WTC11 (cell line): ENCODE measurements around the gene PRSS48. TPM values are rescaled to one million over a fixed set of nuclear protein-coding genes. Genes with fewer than 3 reads are reported as not detected.
A peak's percentile ranks its signal among the peaks of the same experiment; 100 is the strongest.

Experiments
- ATAC-seq: fragments of 200-7000 bp; cut with Tn5 transposase; 2 replicates; pipeline ENCODE4 v1.10.0; 2021; ENCODE audit warnings: mild to moderate bottlenecking, moderate library complexity
- CTCF ChIA-PET: fragments of 300-600 bp; sonication (Branson Sonifier 250); formaldehyde crosslinking; loops from one replicate; lab custom pipeline; 2021; ENCODE audit warnings: antibody characterized with exemption; lab: Charles Lee
- POLR2A ChIA-PET: fragments of 350-600 bp; sonication (Branson Sonifier 250); formaldehyde crosslinking; loops from one replicate; lab custom pipeline; 2021; ENCODE audit warnings: antibody characterized with exemption; lab: Charles Lee
- DNase-seq: peaks from one replicate; pipeline ENCODE4 v3.0.0; 2021; ENCODE audit warnings: low spot score
- H3K27ac Mint-ChIP-seq: 2 replicates; pipeline ENCODE4 v1.8.0; 2021; ENCODE audit warnings: mixed read lengths
- H3K27me3 Mint-ChIP-seq: 2 replicates; pipeline ENCODE4 v1.8.0; 2021; ENCODE audit warnings: low read depth, mild to moderate bottlenecking, moderate library complexity, mixed read lengths
- H3K36me3 Mint-ChIP-seq: 2 replicates; pipeline ENCODE4 v1.8.0; 2021; ENCODE audit warnings: mixed read lengths
- H3K4me1 Mint-ChIP-seq: 2 replicates; pipeline ENCODE4 v1.8.0; 2022; ENCODE audit warnings: mixed read lengths
- H3K4me3 Mint-ChIP-seq: 2 replicates; pipeline ENCODE4 v1.8.0; 2021; ENCODE audit warnings: mild to moderate bottlenecking, moderate library complexity, mixed read lengths
- H3K9me3 Mint-ChIP-seq: 2 replicates; pipeline ENCODE4 v1.8.0; 2021; ENCODE audit warnings: mixed read lengths
- GABPB1 ChIP-seq: sonication (generic); formaldehyde crosslinking; IDR thresholded peaks from 2 replicates; pipeline ENCODE4 v1.8.1; 2023; ENCODE audit warnings: mild to moderate bottlenecking, missing genetic modification reagents
- GRHL2 ChIP-seq: fragments of 250-450 bp; sonication (Bioruptor Pico); IDR thresholded peaks from 2 replicates; pipeline ENCODE4 v1.8.0; 2022; ENCODE audit warnings: mild to moderate bottlenecking, moderate library complexity; ENCODE audit not compliant: insufficient replicate concordance, severe bottlenecking
- HMGA2 ChIP-seq: fragments of 250-450 bp; sonication (Bioruptor Pico); IDR thresholded peaks from 2 replicates; pipeline ENCODE4 v1.4.0; 2021; ENCODE audit warnings: mild to moderate bottlenecking, moderate library complexity
- KAT7 ChIP-seq: sonication (generic); formaldehyde crosslinking; IDR thresholded peaks from 2 replicates; pipeline ENCODE4 v1.8.1; 2023; ENCODE audit warnings: missing genetic modification reagents, mild to moderate bottlenecking, borderline replicate concordance
- MXD4 ChIP-seq: fragments of 250-450 bp; sonication (Bioruptor Pico); IDR thresholded peaks from 2 replicates; pipeline ENCODE4 v1.8.0; 2021; ENCODE audit warnings: mild to moderate bottlenecking, moderate library complexity, borderline replicate concordance
- MYBL2 ChIP-seq: sonication (generic); formaldehyde crosslinking; IDR thresholded peaks from 2 replicates; pipeline ENCODE4 v1.8.1; 2023; ENCODE audit warnings: mild to moderate bottlenecking, moderate library complexity, missing genetic modification reagents
- NFE2L1 ChIP-seq: sonication (generic); formaldehyde crosslinking; IDR thresholded peaks from 2 replicates; pipeline ENCODE4 v1.8.1; 2023; ENCODE audit warnings: missing genetic modification reagents
- OVOL2 ChIP-seq: fragments of 250-450 bp; sonication (Bioruptor Pico); IDR thresholded peaks from 2 replicates; pipeline ENCODE4 v1.9.0; 2021; ENCODE audit warnings: mild to moderate bottlenecking, borderline replicate concordance
- SMAD3 ChIP-seq: sonication (generic); formaldehyde crosslinking; IDR thresholded peaks from 2 replicates; pipeline ENCODE4 v1.8.0; 2022; ENCODE audit warnings: missing genetic modification reagents, mild to moderate bottlenecking, borderline replicate concordance
- SMAD4 ChIP-seq: sonication (generic); formaldehyde crosslinking; IDR thresholded peaks from 2 replicates; pipeline ENCODE4 v1.8.0; 2022; ENCODE audit warnings: mild to moderate bottlenecking, missing genetic modification reagents
- ZNF396 ChIP-seq: fragments of 250-450 bp; sonication (Bioruptor Pico); IDR thresholded peaks from 2 replicates; pipeline ENCODE4 v1.8.0; 2021; ENCODE audit warnings: mild to moderate bottlenecking, moderate library complexity, borderline replicate concordance
- total RNA-seq: library from RNA; stranded (reverse); gene quantifications from 3 replicates; pipeline ENCODE4 v1.2.3, GENCODE V29; 2021
- TF ChIP-seq, protein P1 (sequence below): sonication (generic); formaldehyde crosslinking; IDR thresholded peaks from 2 replicates; pipeline ENCODE4 v1.8.1; 2023; ENCODE audit warnings: mild to moderate bottlenecking, missing genetic modification reagents, moderate library complexity
- TF ChIP-seq, protein P2 (sequence below): sonication (generic); formaldehyde crosslinking; IDR thresholded peaks from 2 replicates; pipeline ENCODE4 v1.8.1; 2023; ENCODE audit warnings: mild to moderate bottlenecking, missing genetic modification reagents
- TF ChIP-seq, protein P3 (sequence below): fragments of 250-450 bp; sonication (Bioruptor Pico); conservative IDR thresholded peaks from 2 replicates; pipeline ENCODE4 v1.9.0; 2021; ENCODE audit warnings: mild to moderate bottlenecking
- TF ChIP-seq, protein P4 (sequence below): sonication (generic); formaldehyde crosslinking; IDR thresholded peaks from 2 replicates; pipeline ENCODE4 v1.8.1; 2022; ENCODE audit warnings: mild to moderate bottlenecking, missing genetic modification reagents, moderate library complexity, borderline replicate concordance
- TF ChIP-seq, protein P5 (sequence below): fragments of 250-450 bp; sonication (Bioruptor Pico); IDR thresholded peaks from 2 replicates; pipeline ENCODE4 v1.9.0; 2021; ENCODE audit warnings: mild to moderate bottlenecking
- TF ChIP-seq, protein P6 (sequence below): sonication (generic); formaldehyde crosslinking; IDR thresholded peaks from 2 replicates; pipeline ENCODE4 v1.8.1; 2023; ENCODE audit warnings: mild to moderate bottlenecking, missing genetic modification reagents, borderline replicate concordance
- TF ChIP-seq, protein P7 (sequence below): sonication (generic); formaldehyde crosslinking; IDR thresholded peaks from 2 replicates; pipeline ENCODE4 v1.8.1; 2022; ENCODE audit warnings: low read depth, mild to moderate bottlenecking, moderate library complexity, missing genetic modification reagents, borderline replicate concordance
- TF ChIP-seq, protein P8 (sequence below): fragments of 250-450 bp; sonication (Bioruptor Pico); IDR thresholded peaks from 2 replicates; pipeline ENCODE4 v1.8.0; 2021; ENCODE audit warnings: mild to moderate bottlenecking

PRSS48 gene
- total RNA-seq, 1 experiment from 2014 or later: not detected

DNA sequence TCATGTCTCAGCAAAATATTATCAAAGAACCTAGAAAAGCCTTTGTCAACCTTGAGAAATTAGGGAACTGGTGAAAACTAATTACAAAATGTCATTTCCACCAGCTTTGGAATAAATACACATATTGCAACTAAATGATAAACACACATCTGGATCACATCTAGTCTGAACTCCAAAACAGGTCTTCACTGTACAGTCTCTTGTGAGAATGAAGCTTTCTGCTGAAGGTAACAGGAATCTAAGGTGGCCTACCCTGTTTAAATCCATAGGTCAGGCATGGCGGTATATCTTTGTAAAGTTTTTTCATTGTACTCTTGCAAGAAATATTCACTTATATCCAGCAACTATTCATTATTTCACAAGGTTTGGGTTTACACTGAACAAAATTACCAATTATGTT lies 46.7 kb downstream of the PRSS48 start (continued):
- TF ChIP-seq, protein P1, sequence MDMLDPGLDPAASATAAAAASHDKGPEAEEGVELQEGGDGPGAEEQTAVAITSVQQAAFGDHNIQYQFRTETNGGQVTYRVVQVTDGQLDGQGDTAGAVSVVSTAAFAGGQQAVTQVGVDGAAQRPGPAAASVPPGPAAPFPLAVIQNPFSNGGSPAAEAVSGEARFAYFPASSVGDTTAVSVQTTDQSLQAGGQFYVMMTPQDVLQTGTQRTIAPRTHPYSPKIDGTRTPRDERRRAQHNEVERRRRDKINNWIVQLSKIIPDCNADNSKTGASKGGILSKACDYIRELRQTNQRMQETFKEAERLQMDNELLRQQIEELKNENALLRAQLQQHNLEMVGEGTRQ (CRISPR knock-in tag): no peak
- TF ChIP-seq, all 79 proteins: peak for 0

DNA sequence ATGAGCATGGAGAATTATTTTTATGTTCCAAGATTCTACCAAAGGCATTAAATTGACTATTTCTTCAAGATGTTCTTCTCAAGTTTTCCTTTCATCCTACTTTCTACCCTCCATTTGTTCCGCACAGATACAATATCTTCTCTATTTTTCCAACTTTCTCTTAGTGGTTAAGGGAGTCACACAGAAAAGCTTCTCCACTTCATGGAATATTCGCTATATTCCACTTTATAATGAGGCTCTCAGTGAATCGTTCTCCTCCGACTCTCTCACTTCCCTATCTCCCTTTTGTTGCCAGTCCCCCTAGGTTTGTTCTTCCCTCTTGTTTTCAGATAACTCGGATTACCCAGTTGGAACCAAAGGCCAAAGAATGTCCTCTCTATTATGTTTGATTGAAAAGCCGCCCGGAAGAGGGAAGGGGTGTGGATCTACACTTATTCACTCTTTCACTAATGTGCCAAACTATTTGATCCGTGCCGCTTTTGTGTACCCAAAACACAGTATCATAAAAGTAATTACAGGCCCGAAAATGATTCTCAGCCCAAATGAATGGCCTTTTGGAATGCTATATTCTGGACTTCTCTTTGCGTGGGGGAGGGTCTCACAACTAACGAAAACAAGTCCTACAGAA lies 47.3 kb downstream of the PRSS48 start:
- no peaks in the 10 kb centered on the region for H3K9me3 Mint-ChIP-seq
- peak overlapping the region; percentile 86 for H3K4me3 Mint-ChIP-seq
- POLR2A ChIA-PET: interaction anchor here (0.6 to 1.2 kb wide), 4 partner anchors 10 to 84 kb away, joined by 3 to 6 read pairs (median 4); no protein-coding TSS in a partner anchor
- H3K27ac Mint-ChIP-seq: peak overlapping the region; percentile 86
- peak; percentile 17 for ATAC-seq
- H3K36me3 Mint-ChIP-seq: peaks cover 3% of the 10 kb centered on the region
- no peaks in the 10 kb centered on the region for H3K27me3 Mint-ChIP-seq
- CTCF ChIA-PET: interaction anchor here (0.5 to 2.1 kb wide), 6 partner anchors 10 to 363 kb away, joined by 3 to 14 read pairs (median 4); partner anchors contain the start of gene PRSS48
- no peak for DNase-seq
- H3K4me1 Mint-ChIP-seq: peaks cover 40% of the 10 kb centered on the region
- no peak for TF ChIP-seq GABPB1 (CRISPR knock-in tag)
- no peak for TF ChIP-seq HMGA2 (CRISPR knock-in tag)
- TF ChIP-seq, protein P2, sequence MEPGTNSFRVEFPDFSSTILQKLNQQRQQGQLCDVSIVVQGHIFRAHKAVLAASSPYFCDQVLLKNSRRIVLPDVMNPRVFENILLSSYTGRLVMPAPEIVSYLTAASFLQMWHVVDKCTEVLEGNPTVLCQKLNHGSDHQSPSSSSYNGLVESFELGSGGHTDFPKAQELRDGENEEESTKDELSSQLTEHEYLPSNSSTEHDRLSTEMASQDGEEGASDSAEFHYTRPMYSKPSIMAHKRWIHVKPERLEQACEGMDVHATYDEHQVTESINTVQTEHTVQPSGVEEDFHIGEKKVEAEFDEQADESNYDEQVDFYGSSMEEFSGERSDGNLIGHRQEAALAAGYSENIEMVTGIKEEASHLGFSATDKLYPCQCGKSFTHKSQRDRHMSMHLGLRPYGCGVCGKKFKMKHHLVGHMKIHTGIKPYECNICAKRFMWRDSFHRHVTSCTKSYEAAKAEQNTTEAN (CRISPR knock-in tag): no peak
- no peak for TF ChIP-seq ZNF396 (CRISPR knock-in tag)
- no peak for TF ChIP-seq MXD4
- no peak for TF ChIP-seq KAT7 (CRISPR knock-in tag)
- TF ChIP-seq, protein P3, sequence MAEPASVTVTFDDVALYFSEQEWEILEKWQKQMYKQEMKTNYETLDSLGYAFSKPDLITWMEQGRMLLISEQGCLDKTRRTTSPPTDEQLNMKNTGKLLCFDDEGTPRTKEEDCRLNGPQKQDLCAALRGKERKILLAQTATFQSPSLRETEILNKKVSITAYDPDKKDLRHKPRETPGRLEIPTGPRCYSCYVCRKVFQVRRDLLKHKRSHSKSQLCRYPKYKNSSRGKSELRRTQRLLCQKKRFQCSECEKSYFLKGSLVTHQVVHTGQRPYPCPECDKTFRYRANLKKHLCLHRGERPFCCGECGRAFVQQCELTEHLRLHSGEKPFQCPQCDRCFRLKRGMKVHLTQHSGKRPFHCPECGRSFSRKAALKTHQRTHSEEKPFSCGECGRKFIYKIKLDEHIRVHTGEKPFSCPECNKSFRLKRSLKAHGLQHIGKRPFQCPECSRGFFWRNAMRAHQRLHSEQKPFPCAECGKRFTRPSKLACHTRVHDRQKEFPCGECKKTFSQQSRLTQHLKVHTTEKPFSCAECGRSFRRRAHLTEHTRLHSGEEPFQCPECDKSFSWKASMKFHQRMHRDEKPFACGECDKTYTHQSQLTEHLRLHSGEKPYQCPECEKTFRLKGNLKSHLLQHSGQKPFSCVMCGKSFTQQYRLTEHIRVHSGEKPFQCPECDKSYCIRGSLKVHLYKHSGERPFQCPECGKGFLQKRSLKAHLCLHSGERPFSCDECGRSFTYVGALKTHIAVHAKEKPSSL (CRISPR knock-in tag): no peak
- no peak for TF ChIP-seq NFE2L1 (CRISPR knock-in tag)
- TF ChIP-seq, protein P4, sequence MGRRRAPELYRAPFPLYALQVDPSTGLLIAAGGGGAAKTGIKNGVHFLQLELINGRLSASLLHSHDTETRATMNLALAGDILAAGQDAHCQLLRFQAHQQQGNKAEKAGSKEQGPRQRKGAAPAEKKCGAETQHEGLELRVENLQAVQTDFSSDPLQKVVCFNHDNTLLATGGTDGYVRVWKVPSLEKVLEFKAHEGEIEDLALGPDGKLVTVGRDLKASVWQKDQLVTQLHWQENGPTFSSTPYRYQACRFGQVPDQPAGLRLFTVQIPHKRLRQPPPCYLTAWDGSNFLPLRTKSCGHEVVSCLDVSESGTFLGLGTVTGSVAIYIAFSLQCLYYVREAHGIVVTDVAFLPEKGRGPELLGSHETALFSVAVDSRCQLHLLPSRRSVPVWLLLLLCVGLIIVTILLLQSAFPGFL: no peak
- TF ChIP-seq, protein P5, sequence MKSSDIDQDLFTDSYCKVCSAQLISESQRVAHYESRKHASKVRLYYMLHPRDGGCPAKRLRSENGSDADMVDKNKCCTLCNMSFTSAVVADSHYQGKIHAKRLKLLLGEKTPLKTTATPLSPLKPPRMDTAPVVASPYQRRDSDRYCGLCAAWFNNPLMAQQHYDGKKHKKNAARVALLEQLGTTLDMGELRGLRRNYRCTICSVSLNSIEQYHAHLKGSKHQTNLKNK: no peak
- TF ChIP-seq, protein P6, sequence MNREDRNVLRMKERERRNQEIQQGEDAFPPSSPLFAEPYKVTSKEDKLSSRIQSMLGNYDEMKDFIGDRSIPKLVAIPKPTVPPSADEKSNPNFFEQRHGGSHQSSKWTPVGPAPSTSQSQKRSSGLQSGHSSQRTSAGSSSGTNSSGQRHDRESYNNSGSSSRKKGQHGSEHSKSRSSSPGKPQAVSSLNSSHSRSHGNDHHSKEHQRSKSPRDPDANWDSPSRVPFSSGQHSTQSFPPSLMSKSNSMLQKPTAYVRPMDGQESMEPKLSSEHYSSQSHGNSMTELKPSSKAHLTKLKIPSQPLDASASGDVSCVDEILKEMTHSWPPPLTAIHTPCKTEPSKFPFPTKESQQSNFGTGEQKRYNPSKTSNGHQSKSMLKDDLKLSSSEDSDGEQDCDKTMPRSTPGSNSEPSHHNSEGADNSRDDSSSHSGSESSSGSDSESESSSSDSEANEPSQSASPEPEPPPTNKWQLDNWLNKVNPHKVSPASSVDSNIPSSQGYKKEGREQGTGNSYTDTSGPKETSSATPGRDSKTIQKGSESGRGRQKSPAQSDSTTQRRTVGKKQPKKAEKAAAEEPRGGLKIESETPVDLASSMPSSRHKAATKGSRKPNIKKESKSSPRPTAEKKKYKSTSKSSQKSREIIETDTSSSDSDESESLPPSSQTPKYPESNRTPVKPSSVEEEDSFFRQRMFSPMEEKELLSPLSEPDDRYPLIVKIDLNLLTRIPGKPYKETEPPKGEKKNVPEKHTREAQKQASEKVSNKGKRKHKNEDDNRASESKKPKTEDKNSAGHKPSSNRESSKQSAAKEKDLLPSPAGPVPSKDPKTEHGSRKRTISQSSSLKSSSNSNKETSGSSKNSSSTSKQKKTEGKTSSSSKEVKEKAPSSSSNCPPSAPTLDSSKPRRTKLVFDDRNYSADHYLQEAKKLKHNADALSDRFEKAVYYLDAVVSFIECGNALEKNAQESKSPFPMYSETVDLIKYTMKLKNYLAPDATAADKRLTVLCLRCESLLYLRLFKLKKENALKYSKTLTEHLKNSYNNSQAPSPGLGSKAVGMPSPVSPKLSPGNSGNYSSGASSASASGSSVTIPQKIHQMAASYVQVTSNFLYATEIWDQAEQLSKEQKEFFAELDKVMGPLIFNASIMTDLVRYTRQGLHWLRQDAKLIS: no peak
- TF ChIP-seq OVOL2 (CRISPR knock-in tag): no peak
- TF ChIP-seq SMAD3: no peak
- TF ChIP-seq, protein P7, sequence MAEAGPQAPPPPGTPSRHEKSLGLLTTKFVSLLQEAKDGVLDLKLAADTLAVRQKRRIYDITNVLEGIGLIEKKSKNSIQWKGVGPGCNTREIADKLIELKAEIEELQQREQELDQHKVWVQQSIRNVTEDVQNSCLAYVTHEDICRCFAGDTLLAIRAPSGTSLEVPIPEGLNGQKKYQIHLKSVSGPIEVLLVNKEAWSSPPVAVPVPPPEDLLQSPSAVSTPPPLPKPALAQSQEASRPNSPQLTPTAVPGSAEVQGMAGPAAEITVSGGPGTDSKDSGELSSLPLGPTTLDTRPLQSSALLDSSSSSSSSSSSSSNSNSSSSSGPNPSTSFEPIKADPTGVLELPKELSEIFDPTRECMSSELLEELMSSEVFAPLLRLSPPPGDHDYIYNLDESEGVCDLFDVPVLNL (CRISPR knock-in tag): no peak
- no peak for TF ChIP-seq GRHL2 (CRISPR knock-in tag)
- TF ChIP-seq MYBL2 (CRISPR knock-in tag): no peak
- TF ChIP-seq SMAD4 (CRISPR knock-in tag): no peak
- TF ChIP-seq, protein P8, sequence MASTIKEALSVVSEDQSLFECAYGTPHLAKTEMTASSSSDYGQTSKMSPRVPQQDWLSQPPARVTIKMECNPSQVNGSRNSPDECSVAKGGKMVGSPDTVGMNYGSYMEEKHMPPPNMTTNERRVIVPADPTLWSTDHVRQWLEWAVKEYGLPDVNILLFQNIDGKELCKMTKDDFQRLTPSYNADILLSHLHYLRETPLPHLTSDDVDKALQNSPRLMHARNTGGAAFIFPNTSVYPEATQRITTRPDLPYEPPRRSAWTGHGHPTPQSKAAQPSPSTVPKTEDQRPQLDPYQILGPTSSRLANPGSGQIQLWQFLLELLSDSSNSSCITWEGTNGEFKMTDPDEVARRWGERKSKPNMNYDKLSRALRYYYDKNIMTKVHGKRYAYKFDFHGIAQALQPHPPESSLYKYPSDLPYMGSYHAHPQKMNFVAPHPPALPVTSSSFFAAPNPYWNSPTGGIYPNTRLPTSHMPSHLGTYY (CRISPR knock-in tag): no peak
